GM19193 (cell line): ENCODE results near the gene SCTR.

Experiments used
- POLR2A ChIP-seq: IDR thresholded peaks from 4 replicates; pipeline ENCODE4 v1.6.1; 2011; ENCODE audit not compliant: insufficient read depth, insufficient read length; ENCODE audit errors: extremely low read depth

SCTR gene

DNA sequence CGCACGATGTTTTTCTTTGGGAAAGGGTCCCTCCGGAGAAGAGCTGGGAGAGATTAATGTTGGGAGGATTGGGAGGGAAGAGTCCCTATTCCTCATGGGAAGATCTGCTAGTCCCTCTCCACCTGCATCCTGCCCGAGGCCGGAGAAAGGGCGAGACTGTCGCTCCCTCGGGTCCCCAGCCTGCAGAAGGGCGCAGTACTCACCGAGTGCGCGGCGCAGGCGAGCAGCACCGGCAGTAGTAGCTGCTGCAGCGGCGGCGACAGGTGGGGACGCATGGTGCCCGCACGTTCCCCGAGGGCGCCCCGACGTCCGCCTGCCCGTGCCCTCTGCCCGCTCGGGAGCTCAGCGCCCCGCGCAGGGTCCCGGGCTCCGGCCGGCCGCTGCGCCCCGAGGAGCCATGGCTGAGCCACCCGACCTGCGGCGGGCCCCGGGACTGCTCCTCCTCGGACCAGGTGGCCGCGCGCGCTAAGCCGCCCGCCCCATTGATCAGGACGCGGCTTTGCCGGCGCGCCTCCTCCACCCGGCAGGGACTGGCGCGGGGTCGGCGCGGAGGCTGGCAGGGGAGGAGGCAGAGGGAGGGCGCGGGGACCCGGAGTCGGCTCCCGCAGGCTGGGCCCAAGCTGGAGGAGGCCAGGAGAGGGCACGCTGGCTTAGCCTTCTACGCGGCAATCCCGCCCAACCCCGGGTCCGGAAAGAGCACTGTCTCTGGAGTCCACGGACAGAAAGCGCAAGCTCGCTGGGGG lies at the start of gene SCTR:
TSS of gene SCTR (minus strand) at position 532 of the 743 bp plus-strand sequence. CDS start at position 275, 257 bp downstream.
- TF ChIP-seq POLR2A = no peak

DNA sequence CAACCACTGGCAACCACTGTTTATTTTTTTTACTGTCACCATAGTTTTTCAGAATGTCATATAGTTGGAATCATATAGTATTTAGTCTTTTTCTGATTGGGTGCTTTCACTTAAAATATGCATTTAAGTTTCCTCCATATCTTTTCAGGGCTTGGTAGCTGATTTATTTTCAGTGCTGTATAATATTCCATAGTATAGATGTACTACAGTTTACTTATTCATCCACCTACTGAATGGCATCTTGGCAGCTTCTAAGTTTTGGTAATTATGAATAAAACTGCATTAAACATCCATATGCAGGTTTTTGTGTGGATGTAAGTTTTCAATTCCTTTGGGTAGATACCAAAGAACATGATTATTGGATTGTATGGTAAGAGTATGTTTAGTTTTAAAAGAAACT lies 43.0 kb upstream of the SCTR start:
- no peak for TF ChIP-seq POLR2A

DNA sequence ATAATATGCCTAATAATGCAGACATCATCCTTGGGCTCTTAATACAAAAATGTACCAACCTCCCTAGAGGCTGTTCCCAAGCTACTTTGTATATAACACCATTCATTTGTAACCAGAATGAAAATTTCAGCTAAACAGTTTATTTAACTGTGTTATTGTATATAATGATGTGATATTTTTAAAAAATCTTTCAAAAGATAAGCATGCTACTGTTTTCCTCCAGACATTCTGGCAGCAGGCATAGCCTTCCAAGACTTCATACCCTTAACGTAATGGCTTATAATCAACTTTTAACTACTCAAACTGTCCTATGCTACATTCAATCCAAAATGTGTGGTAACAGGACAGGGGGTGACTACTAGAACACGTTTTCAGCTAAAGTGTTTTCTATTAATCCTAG lies 41.2 kb upstream of the SCTR start:
- no peak for TF ChIP-seq POLR2A

DNA sequence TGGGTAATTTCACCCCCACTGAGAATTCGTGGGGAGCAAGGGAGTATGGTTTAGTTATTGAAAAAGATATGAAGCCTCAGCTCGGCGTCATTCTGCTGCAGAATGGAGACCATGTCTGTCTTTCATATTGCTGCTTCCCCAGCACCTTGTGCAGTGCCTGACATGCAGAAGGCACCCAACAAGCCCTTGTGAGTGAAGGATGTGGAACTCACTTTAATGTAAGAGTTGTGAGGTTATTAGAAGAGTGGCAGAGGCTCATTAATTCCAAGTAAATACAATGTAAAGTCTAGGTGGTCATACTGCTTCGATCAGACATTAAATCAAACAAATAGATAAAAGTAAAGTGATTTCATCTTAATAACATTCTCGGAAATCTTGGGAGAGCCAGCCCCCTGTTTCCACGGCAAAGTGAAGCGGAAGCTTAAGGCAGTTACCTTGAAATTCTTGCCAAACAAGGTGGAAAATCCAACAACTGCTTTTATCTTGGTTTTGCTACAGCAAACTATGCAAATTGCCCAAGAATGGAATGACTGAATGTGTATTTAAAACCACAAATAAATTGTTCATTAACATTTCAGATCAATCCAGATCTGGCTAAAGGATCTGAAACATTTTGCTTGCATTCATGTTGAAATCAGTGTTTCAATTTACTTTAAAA lies 29.5 kb upstream of the SCTR start:
- TF ChIP-seq POLR2A = no peak

DNA sequence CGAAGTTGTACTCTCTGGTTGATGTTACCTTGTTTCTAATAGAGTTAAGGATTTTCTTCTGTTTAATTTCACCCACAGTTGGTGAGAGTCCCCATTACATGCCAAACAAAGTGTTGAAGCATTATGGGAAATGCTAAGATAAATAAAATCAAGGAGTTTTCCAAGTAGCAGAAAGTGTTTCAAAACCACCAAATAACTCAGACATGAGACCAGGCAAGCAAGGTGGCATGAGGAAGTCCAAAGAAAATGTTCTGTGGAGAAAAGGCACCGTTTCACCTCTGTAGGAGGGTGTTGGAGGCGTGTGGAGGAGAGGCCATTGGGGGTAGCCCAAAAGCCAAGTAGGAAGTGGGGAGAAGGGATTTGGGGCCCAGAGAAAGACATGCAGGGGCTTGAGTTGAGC lies 28.6 kb upstream of the SCTR start:
- no peak for TF ChIP-seq POLR2A

DNA sequence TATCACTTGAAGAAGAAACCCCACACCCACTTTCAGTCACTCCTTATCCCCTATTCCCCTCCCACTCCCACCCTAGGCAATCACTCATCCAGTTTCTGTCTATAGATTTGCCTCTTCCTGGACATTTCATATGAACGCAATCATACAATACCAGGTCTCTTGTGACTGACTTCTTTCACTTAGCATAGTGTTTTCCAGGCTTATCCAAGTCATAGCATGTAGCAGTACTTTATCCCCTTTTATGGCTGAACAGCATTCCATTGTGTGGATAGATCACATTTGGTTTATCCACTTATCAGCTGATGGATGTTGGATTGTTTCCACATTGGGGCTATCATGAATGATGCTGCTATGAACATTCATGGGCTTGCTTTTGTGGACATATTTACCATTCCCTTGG lies 26.6 kb upstream of the SCTR start:
- no peak for TF ChIP-seq POLR2A

DNA sequence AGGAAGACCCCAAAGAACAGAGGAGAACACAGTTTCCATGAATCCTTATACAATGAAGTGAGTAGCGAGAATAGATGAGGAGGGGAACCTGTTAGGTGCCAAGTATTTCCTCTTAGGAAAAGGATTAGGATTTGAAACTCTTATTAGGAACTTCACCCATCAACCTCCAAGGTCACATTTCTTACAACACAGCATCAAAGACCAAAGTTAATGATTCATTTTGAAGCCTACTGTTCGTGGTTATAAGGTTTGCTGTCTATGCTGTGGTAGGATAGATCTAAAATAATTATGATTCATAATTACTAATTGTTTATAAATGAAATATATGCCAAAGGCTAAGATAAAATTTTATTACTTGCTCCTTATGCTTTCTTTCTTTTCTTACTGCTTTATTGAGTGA lies 26.1 kb upstream of the SCTR start:
- no peak for TF ChIP-seq POLR2A

DNA sequence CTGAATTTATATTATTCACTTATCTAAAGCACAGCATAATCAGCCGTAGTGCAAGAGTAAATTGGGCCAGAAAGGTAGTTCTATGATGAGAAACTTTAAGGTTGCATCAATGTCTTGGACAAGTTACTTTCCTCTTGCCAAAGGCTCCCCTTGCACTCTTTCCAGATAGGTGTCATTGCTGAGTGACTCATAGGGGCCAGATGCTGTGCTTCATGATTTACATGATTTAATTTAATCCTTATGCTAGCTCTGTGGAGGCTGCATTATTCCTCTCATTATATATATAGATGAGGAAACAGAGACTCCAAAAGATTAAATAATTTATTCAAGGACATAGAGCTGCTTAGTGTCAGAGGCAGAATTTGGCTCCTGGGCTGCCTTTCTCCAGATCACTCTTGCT lies 25.0 kb upstream of the SCTR start:
- no peak for TF ChIP-seq POLR2A

DNA sequence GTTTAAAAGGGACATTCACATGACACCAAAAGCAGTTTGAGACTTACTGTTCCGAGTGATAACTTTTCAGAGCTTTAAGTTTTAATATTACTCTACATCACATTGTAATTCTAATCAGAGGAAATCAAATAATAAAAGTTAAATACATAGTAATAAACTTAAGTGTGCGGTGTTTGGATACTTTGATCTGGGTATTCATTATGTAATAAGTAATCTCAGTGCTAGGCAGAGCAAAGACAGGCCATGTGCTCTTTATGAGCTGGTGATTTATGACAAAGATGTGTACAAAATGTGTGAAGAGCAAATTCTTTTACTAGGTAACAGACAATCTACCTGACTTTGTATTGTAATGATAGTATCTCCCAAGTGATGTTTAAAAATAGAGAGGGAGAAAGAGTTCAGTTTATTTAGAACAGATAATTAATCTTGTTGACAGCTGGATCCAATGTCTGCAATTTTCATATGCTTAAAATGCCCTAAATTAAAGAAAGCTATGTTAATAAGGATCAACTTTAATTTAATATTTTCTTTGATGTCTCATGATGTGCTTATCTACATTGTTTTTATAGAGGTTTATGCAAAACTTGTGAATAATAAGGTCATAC lies 24.3 kb upstream of the SCTR start:
- no peak for TF ChIP-seq POLR2A

DNA sequence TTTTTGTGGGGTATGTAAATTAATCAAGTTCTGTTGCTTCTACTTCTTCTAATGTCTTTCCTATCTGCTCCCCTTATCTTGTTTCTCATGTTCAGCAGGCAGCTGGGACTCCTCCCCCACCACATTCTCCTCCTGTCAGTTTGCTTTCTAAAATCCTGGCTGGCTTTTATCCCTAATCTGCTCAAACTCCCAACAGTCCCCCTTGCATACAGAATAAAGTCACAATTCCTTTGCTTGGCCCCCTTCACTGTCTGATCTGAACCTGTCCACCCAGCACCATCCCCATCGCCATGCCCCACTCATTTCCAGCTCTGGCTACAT lies 22.1 kb upstream of the SCTR start:
- no peak for TF ChIP-seq POLR2A

DNA sequence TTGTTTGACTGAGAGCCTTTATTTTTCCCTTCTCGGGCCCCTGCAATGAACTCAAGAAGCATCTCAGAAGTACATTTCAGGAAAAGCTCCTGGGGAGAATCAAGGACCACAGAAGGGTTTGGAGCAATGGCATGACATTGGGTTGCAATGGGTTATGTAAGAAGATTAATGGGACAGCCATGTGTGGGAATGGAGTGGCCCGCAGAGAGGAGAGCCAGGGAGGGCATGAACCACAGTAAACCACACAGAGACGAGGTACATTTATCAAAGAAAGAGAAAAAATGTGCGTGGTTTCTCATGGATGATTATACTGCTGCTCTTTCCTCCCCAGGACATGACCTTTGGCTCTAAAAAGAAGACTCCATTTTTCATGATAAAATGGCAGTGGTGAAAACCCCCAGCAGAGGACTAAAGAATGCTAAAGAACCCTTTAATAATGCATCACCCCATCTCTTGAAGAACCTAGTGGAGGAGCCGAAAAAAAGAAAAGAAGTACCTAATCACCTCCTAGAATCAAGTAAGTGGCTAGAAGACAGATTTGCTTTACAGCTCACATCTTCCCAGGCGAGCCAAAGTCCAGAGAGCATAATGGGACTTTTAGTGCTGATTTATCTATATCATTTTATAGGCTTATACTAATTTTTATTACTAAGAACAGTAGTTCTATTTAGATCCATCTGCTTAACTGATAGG lies 21.6 kb upstream of the SCTR start:
- TF ChIP-seq POLR2A = no peak

DNA sequence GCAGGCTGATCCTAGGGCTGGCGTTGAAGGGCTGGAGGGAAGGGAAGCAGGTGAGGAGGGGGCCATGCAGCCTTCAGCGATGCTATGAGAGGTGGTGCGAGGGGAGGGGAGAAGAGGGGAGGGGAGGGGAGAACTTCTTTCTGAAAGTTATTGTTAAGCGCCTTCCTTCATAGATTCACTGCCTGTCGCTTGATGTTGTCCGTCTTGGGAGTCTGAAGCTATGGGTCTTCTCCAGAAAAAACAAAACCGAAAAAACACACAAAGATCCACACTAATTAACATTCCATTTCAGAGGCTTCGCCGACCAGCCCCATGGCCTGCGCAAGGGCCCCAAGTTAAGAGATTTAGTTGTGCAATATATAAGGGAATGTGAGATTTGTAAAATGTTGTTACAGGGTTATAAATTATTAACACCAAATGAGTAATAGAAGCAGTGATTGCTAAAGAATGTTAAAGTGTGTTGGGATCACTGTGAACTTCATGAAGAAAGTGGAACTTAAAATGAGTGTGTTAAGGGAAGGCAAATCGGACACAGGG lies 20.7 kb upstream of the SCTR start:
- no peak for TF ChIP-seq POLR2A

DNA sequence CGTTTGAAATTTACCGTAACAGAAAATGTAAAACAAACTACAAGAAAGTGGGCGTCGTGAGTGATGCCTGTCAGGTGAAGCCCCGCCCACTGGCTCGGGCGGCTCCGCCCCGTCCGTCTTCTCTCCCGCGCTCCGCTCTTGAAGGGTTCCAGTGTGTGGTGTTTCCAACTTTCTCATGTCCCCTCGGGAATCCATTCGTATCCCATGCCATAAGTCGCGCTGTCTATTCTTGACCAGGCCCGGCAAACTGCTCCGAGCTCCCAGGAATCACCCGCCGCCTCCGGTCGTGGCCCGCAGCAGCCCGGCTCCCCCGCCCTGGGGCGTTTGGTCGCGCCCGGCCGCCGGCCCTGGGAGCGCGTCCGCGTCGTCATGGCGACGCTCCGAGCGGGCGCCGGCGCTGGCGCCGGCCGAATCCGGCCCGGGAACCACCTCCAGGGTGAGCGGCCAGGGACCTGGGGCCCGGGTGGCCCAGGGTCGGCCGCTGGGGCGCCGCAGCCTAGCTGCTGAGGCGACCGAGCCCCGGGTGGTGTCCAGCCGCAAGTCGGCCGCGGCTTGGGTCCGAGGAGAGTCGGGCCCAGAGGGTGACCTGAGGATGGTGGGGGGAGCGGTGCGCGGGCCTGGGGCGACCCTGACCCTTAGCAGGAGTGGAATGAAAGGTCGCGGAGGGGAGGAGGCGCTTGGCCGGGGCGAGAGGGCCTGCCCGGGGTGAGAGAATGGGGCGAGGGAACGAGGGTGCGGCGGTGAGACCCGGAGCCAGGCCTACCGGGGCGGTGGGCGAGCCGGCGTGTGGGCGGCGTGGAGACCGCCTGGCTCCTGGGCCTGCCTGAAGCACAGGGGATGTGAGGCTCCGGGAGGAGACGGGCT lies 20.0 kb upstream of the SCTR start, which contains the start of gene CFAP221:
TSS of gene CFAP221 (plus strand) at position 375 of the 864 bp plus-strand sequence. CDS start 1,683 bp downstream, outside the sequence.
- no peak for TF ChIP-seq POLR2A

DNA sequence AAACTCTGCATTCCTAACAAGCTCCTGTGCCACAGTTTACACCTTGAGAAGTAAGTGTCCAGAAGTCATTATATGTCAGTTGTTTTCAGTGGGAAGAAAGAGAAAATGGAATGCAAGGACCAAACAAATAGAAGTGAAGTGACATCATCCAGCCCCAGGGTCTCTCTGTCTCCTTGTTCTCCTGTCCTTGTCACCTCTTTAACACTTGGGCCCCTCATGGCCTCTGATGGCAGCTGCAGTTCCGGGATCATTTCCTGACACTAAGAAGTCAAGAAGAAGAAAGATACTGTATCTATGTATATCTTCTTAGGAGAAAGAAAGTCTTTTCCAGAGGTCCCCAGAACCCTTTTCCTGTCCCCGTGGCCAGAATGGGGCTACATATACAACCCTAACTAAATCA lies 17.2 kb upstream of the SCTR start:
- no peak for TF ChIP-seq POLR2A
